Duodenal mucosa (tissue), 2 donors: ENCODE data around the gene HMMR.

Experiments used
- H3K27ac ChIP-seq: one replicate; pipeline ENCODE4 v1.7.0; 2013; ENCODE audit warnings: low read depth, low read length
- H3K27me3 ChIP-seq, 2 donors: one replicate each; pipeline ENCODE4 v1.7.0; 2013; ENCODE audit warnings: low read length in 2 of 2, control low read depth in 1 of 2; ENCODE audit not compliant: insufficient read depth in 2 of 2, control insufficient read depth in 1 of 2
- H3K36me3 ChIP-seq, 2 donors: one replicate each; pipeline ENCODE4 v1.7.0; 2013; ENCODE audit warnings: low read length in 2 of 2, control low read depth in 1 of 2; ENCODE audit not compliant: insufficient read depth in 2 of 2, control insufficient read depth in 1 of 2
- H3K4me1 ChIP-seq, 2 donors: one replicate each; pipeline ENCODE4 v1.7.0; 2013; ENCODE audit warnings: low read length in 2 of 2, control low read depth in 1 of 2; ENCODE audit not compliant: insufficient read depth in 2 of 2, control insufficient read depth in 1 of 2
- H3K4me3 ChIP-seq, 2 donors: one replicate each; pipeline ENCODE4 v1.7.0; 2013; ENCODE audit warnings: low read length in 2 of 2, low read depth in 1 of 2
- H3K9ac ChIP-seq, 2 donors: one replicate each; pipeline ENCODE4 v1.7.0; 2013; ENCODE audit warnings: low read length in 2 of 2, low read depth in 1 of 2
- H3K9me3 ChIP-seq, 2 donors: one replicate each; pipeline ENCODE4 v1.7.0; 2013; ENCODE audit warnings: low read length in 2 of 2, control low read depth in 1 of 2; ENCODE audit not compliant: control insufficient read depth in 1 of 2

The HMMR gene

GRCh38 chr5:163489055-163489744 is 28.8 kb downstream of the HMMR start:
- H3K4me1 ChIP-seq: no peaks in the 10 kb centered on the region
- H3K27ac ChIP-seq: no peak overlapping the region

DNA sequence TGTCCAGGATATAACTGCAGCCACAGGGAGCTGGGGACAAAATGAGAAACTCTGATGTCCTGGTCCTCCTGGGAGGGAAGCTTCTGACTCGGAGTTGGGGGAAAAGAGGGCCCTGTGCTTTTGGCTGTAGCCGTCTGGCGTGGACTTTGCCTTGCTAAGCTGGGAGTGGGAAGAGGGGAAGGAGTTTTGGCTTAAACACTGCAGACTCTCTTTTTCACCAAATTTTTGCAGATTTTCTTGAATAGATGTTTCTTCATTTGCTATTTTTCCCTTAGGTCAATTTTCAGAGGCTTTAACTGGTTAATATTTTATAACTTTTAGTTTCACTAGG is 29.3 kb downstream of the HMMR start:
- no peaks in the 10 kb centered on the region for H3K9me3 ChIP-seq
- no peak overlapping the region for H3K9ac ChIP-seq

More at GRCh38 chr5:163489055-163489744, 28.8 kb downstream of the HMMR start:
- Histone ChIP-seq H3K36me3 (peaks cover 0 to 3% of the 10 kb centered on the region in 2 donors), H3K27me3 (no peaks in the 10 kb centered on the region), H3K9me3 (no peaks in the 10 kb centered on the region), H3K4me3 (no peak overlapping the region), H3K9ac (no peak overlapping the region)

DNA sequence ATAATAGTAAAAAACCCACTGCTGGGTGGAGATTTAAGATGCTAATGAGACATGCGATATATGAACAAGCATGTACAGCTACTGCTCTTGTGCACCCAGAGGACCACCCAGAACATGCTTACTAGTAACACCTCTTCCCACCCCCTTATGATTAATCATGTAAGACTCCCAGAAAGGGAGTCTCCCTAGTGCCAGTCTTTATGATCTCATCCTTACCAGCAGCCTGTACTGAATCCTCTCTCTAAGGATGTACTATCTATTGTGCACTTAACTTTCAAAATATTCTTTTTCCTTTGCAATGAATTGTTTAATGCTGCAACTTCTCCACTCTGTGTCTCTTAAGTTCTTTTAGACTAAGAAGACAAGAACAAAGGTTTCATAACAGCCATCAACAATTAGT is 35.9 kb downstream of the HMMR start:
- H3K9ac ChIP-seq: no peak overlapping the region
- no peaks in the 10 kb centered on the region for H3K4me1 ChIP-seq
- H3K9me3 ChIP-seq: no peaks in the 10 kb centered on the region
- no peaks in the 10 kb centered on the region for H3K27me3 ChIP-seq
- H3K36me3 ChIP-seq: no peaks in the 10 kb centered on the region
- H3K4me3 ChIP-seq: no peak overlapping the region
- H3K27ac ChIP-seq: no peak overlapping the region

More for the DNA sequence above, 29.3 kb downstream of the HMMR start:
- Histone ChIP-seq H3K27me3 (no peaks in the 10 kb centered on the region), H3K36me3 (no peaks in the 10 kb centered on the region), H3K27ac (no peak overlapping the region), H3K4me1 (no peaks in the 10 kb centered on the region), H3K4me3 (no peak overlapping the region)

- Histone ChIP-seq H3K4me3 (no peak overlapping the region), H3K9me3 (no peaks in the 10 kb centered on the region), H3K4me1 (peaks cover 0 to under 1% of the 10 kb centered on the region in 2 donors), H3K36me3 (no peaks in the 10 kb centered on the region), H3K27me3 (no peaks in the 10 kb centered on the region), H3K27ac (no peak overlapping the region), H3K9ac (no peak overlapping the region)
Measured at GRCh38 chr5:163497315-163497714, 36.9 kb downstream of the HMMR start.

DNA sequence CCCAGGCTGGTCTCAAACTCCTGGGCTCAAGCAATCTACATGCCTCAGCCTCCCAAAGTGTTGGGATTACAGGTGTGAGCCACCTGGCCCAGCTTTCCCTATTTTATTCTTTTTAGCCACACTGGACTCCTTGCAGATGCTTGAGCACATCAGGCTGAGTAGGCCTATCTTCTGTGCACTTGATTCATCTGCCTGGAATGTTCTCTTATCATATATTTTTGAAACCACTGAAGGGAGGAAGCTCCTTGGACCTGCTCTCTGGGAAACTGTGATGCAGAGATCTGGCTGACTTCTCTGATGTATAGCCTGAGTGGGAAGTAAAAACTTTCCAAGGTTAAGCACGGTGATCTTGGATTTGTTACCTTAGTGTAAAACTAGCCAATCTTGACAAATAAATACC is 38.5 kb downstream of the HMMR start:
- Histone ChIP-seq H3K27me3 (no peaks in the 10 kb centered on the region), H3K4me1 (peaks cover 4 to 9% of the 10 kb centered on the region in 2 donors), H3K9ac (no peak overlapping the region)

DNA sequence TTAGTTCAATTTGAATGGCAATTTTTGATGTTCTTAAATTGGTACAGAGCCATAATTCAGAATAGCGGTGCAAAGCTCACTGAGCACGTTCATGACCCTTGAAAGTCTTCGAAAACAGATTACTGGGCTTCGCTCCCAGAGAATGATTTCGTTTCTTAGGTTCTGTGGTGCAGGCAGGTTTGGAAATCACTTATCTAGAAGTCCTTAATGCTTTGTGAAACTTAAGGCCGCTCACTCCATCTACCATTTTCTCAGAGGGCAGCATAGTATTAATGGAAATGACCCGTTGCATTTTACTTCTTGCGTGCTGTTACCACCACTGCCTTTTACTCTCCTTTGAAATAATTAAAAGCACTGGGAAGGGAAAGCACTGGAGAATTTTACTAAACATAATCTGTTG is 42.1 kb downstream of the HMMR start:
- Histone ChIP-seq H3K36me3 (no peaks in the 10 kb centered on the region), H3K4me3 (peak overlapping the region; percentile 93 to 95)

More for the DNA sequence above, 38.5 kb downstream of the HMMR start:
- Histone ChIP-seq H3K36me3 (no peaks in the 10 kb centered on the region), H3K4me3 (no peak overlapping the region), H3K9me3 (no peaks in the 10 kb centered on the region), H3K27ac (no peak overlapping the region)

GRCh38 chr5:163503106-163504078 is 43.0 kb downstream of the HMMR start:
- Histone ChIP-seq H3K9me3 (no peaks in the 10 kb centered on the region), H3K4me1 (peaks cover 9 to 14% of the 10 kb centered on the region in 2 donors), H3K9ac (peak overlapping the region; percentile 90 to 98), H3K36me3 (no peaks in the 10 kb centered on the region), H3K27ac (peak overlapping the region; percentile 97), H3K27me3 (no peaks in the 10 kb centered on the region), H3K4me3 (peak overlapping the region; percentile 93 to 95)

More for the DNA sequence above, 42.1 kb downstream of the HMMR start:
- no peaks in the 10 kb centered on the region for H3K27me3 ChIP-seq
- peaks cover 5 to 9% of the 10 kb centered on the region in 2 donors for H3K4me1 ChIP-seq
- H3K9ac ChIP-seq: peak overlapping the region; percentile 90 to 98
- H3K27ac ChIP-seq: no peak overlapping the region
- no peaks in the 10 kb centered on the region for H3K9me3 ChIP-seq

- Histone ChIP-seq H3K4me3 (peak overlapping the region; percentile 93 to 95), H3K4me1 (peaks cover 9 to 20% of the 10 kb centered on the region in 2 donors), H3K36me3 (no peaks in the 10 kb centered on the region), H3K9ac (peak overlapping the region; percentile 90 to 98), H3K9me3 (no peaks in the 10 kb centered on the region), H3K27me3 (no peaks in the 10 kb centered on the region), H3K27ac (peak overlapping the region; percentile 97)
Measured at GRCh38 chr5:163504079-163504931, 43.9 kb downstream of the HMMR start.

DNA sequence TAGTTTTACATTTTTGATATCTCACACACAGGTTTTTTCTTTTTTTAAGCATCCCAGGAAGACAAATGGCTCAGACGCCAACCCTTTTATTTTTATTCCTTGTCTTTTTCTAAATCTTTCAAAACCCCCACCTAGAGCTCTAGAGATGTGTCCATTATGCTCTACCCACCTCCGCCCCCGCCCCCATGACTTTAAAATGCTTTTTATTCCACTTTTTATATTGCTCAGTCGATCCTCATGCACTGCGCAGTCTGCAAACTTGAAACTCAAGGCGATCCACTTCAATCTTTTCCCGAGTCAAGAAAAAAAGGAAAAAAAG is 44.6 kb downstream of the HMMR start:
- no peaks in the 10 kb centered on the region for H3K27me3 ChIP-seq
- H3K9ac ChIP-seq: peak overlapping the region; percentile 90 to 98
- H3K27ac ChIP-seq: peak overlapping the region; percentile 97
- no peaks in the 10 kb centered on the region for H3K36me3 ChIP-seq
- H3K4me3 ChIP-seq: peak overlapping the region; percentile 93 to 95
- H3K4me1 ChIP-seq: peaks cover 9 to 20% of the 10 kb centered on the region in 2 donors
- H3K9me3 ChIP-seq: no peaks in the 10 kb centered on the region
